GM12878 (cell line): ENCODE data around the gene LIMCH1. TPM values are rescaled to one million over a fixed set of nuclear protein-coding genes. Genes with fewer than 3 reads are reported as not detected.

Experiments
- ATAC-seq: fragments of 200-7000 bp; cut with Tn5 transposase; 3 replicates; pipeline ENCODE4 v1.9.1; 2020; ENCODE audit warnings: mild to moderate bottlenecking, moderate library complexity
- BruUV-seq: library from RNA; stranded (reverse); fragments of 400-500 nt; replicated peaks from 2 replicates; lab custom pipeline; 2021; lab: Mats Ljungman, UMichigan
- CTCF ChIA-PET: fragments of 300-600 bp; sonication (Branson Sonifier 250); formaldehyde crosslinking; extraction: SDS; loops from one replicate; lab custom pipeline; 2021; ENCODE audit warnings: inconsistent platforms; lab: Yijun Ruan, JAX
- POLR2A ChIA-PET: fragments of 350-600 bp; formaldehyde crosslinking; extraction: SDS; loops from one replicate; lab custom pipeline; 2021; ENCODE audit warnings: inconsistent platforms; lab: Charles Lee
- RAD21 ChIA-PET: fragments of 300-600 bp; sonication (Branson Sonifier 250); formaldehyde crosslinking; loops from one replicate; lab custom pipeline; 2023; ENCODE audit warnings: antibody characterized with exemption; ENCODE audit not compliant: unreplicated experiment; lab: Charles Lee
- SMC1A ChIA-PET: fragments of 300-600 bp; sonication (Branson Sonifier 250); formaldehyde crosslinking; loops from one replicate; lab custom pipeline; 2023; ENCODE audit not compliant: unreplicated experiment, uncharacterized antibody; lab: Charles Lee
- DNase-seq: peaks from one replicate; pipeline ENCODE4 v3.0.0-alpha.2; 2011; ENCODE audit warnings: low read depth, low spot score
- FAIRE-seq: peaks from 3 replicates; lab custom pipeline; 2011; peaks lifted over from hg19 to GRCh38; lab: Jason Lieb, UNC
- H2AFZ ChIP-seq: 2 replicates; pipeline ENCODE4 v1.6.0; 2011; ENCODE audit warnings: low read depth, low read length, control low read depth; ENCODE audit not compliant: control insufficient read depth
- H3K27ac ChIP-seq: 2 replicates; pipeline ENCODE4 v1.5.1; 2011; ENCODE audit warnings: control low read depth; ENCODE audit not compliant: control insufficient read depth, insufficient read depth
- H3K27me3 ChIP-seq, 2 experiments: replicated peaks in 1 of 2; 2 replicates each; pipeline versions ENCODE4 v1.6.0 to v1.6.1; 2011; ENCODE audit warnings: low read length in 1 of 2; ENCODE audit not compliant: control insufficient read depth in 2 of 2, insufficient read depth in 2 of 2
- H3K36me3 ChIP-seq, 2 experiments: 2 replicates each; pipeline ENCODE4 v1.5.1; 2011; ENCODE audit warnings: low read length in 1 of 2; ENCODE audit not compliant: control insufficient read depth in 2 of 2, insufficient read depth in 2 of 2
- H3K4me1 ChIP-seq: 2 replicates; pipeline ENCODE4 v1.6.1; 2011; ENCODE audit warnings: mild to moderate bottlenecking, low read length, moderate library complexity, mixed read lengths; ENCODE audit not compliant: control insufficient read depth, insufficient read depth
- H3K4me2 ChIP-seq: 2 replicates; pipeline ENCODE4 v1.6.0; 2011; ENCODE audit warnings: control low read depth; ENCODE audit not compliant: control insufficient read depth, insufficient read depth
- H3K4me3 ChIP-seq: fragments of 200-600 bp; sonication (generic); 2 replicates; pipeline ENCODE4 v1.5.1; 2016
- H3K79me2 ChIP-seq: 2 replicates; pipeline ENCODE4 v1.6.0; 2011; ENCODE audit warnings: low read length; ENCODE audit not compliant: control insufficient read depth, insufficient read depth
- H3K9ac ChIP-seq: 2 replicates; pipeline ENCODE4 v1.8.0; 2011; ENCODE audit warnings: low read length, control low read depth, mixed read lengths; ENCODE audit not compliant: control insufficient read depth, insufficient read depth
- H3K9me3 ChIP-seq: replicated peaks from 3 replicates; pipeline ENCODE4 v1.5.1; 2011; ENCODE audit warnings: mild to moderate bottlenecking, low read length; ENCODE audit not compliant: control insufficient read depth, insufficient read depth
- H4K20me1 ChIP-seq: 2 replicates; pipeline ENCODE4 v1.6.0; 2011; ENCODE audit not compliant: control insufficient read depth, insufficient read depth
- CTCF ChIP-seq, 3 experiments: IDR thresholded peaks in 2 of 3; conservative IDR thresholded peaks in 1 of 3; 2 replicates each; pipeline ENCODE4 v1.5.1; 2011; ENCODE audit warnings: low read depth in 3 of 3, low read length in 3 of 3, mild to moderate bottlenecking in 3 of 3, control low read depth in 2 of 3, moderate library complexity in 2 of 3, inconsistent platforms in 1 of 3, mixed read lengths in 1 of 3; ENCODE audit not compliant: control insufficient read depth in 2 of 3, insufficient read depth in 1 of 3; ENCODE audit errors: extremely low read depth in 1 of 3
- E2F8 ChIP-seq: fragments of 450-650 bp; IDR thresholded peaks from 2 replicates; pipeline ENCODE4 v1.6.1; 2018; ENCODE audit warnings: mild to moderate bottlenecking, low read depth, moderate library complexity; ENCODE audit not compliant: partially characterized antibody
- EGR1 ChIP-seq, 2 experiments: IDR thresholded peaks; 1 replicate in 1 of 2; 2 replicates in 1 of 2; pipeline ENCODE4 v1.6.1; 2011 to 2012; ENCODE audit warnings: low read depth in 2 of 2, low read length in 2 of 2, borderline replicate concordance in 1 of 2, mild to moderate bottlenecking in 1 of 2, moderate library complexity in 1 of 2
- ELK1 ChIP-seq: IDR thresholded peaks from 2 replicates; pipeline ENCODE4 v1.6.1; 2012; ENCODE audit warnings: low read depth, low read length, improper control_type of control experiment
- FOXK2 ChIP-seq: fragments of 450-650 bp; IDR thresholded peaks from 2 replicates; pipeline ENCODE4 v1.6.1; 2017; ENCODE audit warnings: mild to moderate bottlenecking, moderate library complexity
- FOXM1 ChIP-seq: IDR thresholded peaks from 2 replicates; pipeline ENCODE4 v1.6.1; 2012; ENCODE audit warnings: low read depth, mild to moderate bottlenecking, inconsistent platforms, low read length, moderate library complexity
- PAX8 ChIP-seq: fragments of 450-650 bp; IDR thresholded peaks from 2 replicates; pipeline ENCODE4 v1.6.1; 2017; ENCODE audit warnings: mild to moderate bottlenecking, moderate library complexity
- PML ChIP-seq: IDR thresholded peaks from 2 replicates; pipeline ENCODE4 v1.6.1; 2012; ENCODE audit warnings: low read length, inconsistent platforms
- POLR2AphosphoS2 ChIP-seq: IDR thresholded peaks from 2 replicates; pipeline ENCODE4 v1.6.1; 2011; ENCODE audit warnings: low read depth, mild to moderate bottlenecking, low read length, improper control_type of control experiment, moderate library complexity
- ZNF687 ChIP-seq: fragments of 450-650 bp; IDR thresholded peaks from 2 replicates; pipeline ENCODE4 v1.6.1; 2017; ENCODE audit warnings: mild to moderate bottlenecking, moderate library complexity
- ZZZ3 ChIP-seq: IDR thresholded peaks from 2 replicates; pipeline ENCODE4 v1.6.1; 2011; ENCODE audit warnings: low read depth; ENCODE audit not compliant: control insufficient read depth, insufficient read length
- WGBS: methylation state at CpG from one replicate; pipeline ENCODE4 v1.1.6; 2016; ENCODE audit warnings: low lambda C conversion rate; ENCODE audit not compliant: insufficient replicate concordance, insufficient coverage; ENCODE audit errors: missing lambda C conversion rate; 5-methylcytosine and 5-hydroxymethylcytosine counted together
- in situ Hi-C: fragments of 300-500 bp; cut with MboI; formaldehyde crosslinking; loops from 9 replicates; pipeline ENCODE4 v1.14.3; 2018; ENCODE audit warnings: mixed read lengths
- intact Hi-C: fragments of 100-400 bp; cut with micrococcal nuclease; formaldehyde crosslinking; loops from one replicate; pipeline ENCODE4 v1.14.2; 2022; ENCODE audit not compliant: unreplicated experiment
- polyA plus RNA-seq, 11 experiments: library from polyadenylated mRNA; depleted of rRNA in 4 of 11; unstranded in 6 of 11; stranded (reverse) in 5 of 11; fragments of >200 nt; fragmentation: Nextera tagmentation in 4 of 11; fragmentation: Illumina TruSeq in 1 of 11; extraction: Ambion mirVana in 4 of 11; extraction: Trizol in 1 of 11; gene quantifications; 1 replicate in 1 of 11; 2 replicates in 10 of 11; pipeline versions ENCODE4 v1.2.1 to v1.2.3, GENCODE V29; 2011 to 2016; ENCODE audit warnings: inconsistent platforms in 2 of 11, missing spikeins in 2 of 11, low read depth in 1 of 11
- total RNA-seq, 4 experiments: library from RNA; depleted of rRNA in 3 of 4; stranded (reverse); fragments of >200 nt in 3 of 4; fragmentation: Illumina TruSeq in 1 of 4; extraction: Trizol in 1 of 4; gene quantifications; 2 replicates each; pipeline versions ENCODE4 v1.2.1 to v1.2.3, GENCODE V29; 2013 to 2021

LIMCH1 gene
- total and polyA plus RNA-seq, 10 of the 15 experiments (the other 5 are each of a cell fraction or from before 2014, with no cell fraction given), result 0.07 to 0.15 TPM; not detected in 8

- RAD21 ChIA-PET, result no interaction called here
- Histone ChIP-seq H3K4me3 (no peak overlapping the region), H2AFZ (no peak overlapping the region), H3K4me2 (no peak overlapping the region), H3K79me2 (no peaks in the 10 kb centered on the region), H3K9ac (no peak overlapping the region), H4K20me1 (no peaks in the 10 kb centered on the region), H3K4me1 (no peaks in the 10 kb centered on the region), H3K36me3 (no peaks in the 10 kb centered on the region), H3K27ac (no peak overlapping the region), H3K9me3 (no peaks in the 10 kb centered on the region), H3K27me3 (peaks cover 0 to 5% of the 10 kb centered on the region in 2 experiments; a peak in 2 of 4 replicates)
- CTCF ChIA-PET, result interaction anchor here (0.9 kb wide), 1 partner anchor 12 kb away, joined by 3 read pairs; no protein-coding TSS in a partner anchor
- intact Hi-C loops, result no loop called here
- no peak for TF ChIP-seq POLR2AphosphoS2
- TF ChIP-seq FOXM1, result no peak
- TF ChIP-seq CTCF (IDR thresholded peaks at IDR 0.05 in 2 of 3, conservative IDR thresholded peaks at IDR 0.05 in 1 of 3; ENCODE audit: control insufficient read depth in 2 of 3, extremely low read depth in 1 of 3, insufficient read depth in 1 of 3, low read depth in 3 of 3, low read length in 3 of 3), result no peak
- no peak for TF ChIP-seq PML
- no peak for TF ChIP-seq PAX8
- no peak for TF ChIP-seq ZNF687
- TF ChIP-seq EGR1 (IDR thresholded peaks at IDR 0.05; ENCODE audit: borderline replicate concordance in 1 of 2, low read depth in 2 of 2, low read length in 2 of 2), result no peak
- no peak for TF ChIP-seq ELK1
- TF ChIP-seq FOXK2, result no peak
- no peak for TF ChIP-seq E2F8
- TF ChIP-seq ZZZ3, result no peak
- no peak for ATAC-seq
- no peak for FAIRE-seq
- WGBS, result 49% methylated on average over 3 of the region's 3 CpGs
- DNase-seq, result no peak
- in situ Hi-C loops, result no loop called here
- BruUV-seq, result no TSS peak
- SMC1A ChIA-PET, result no interaction called here
- POLR2A ChIA-PET, result no interaction called here
Observed at GRCh38 chr4:41631523-41631922, 93.6 kb downstream of the LIMCH1 start.
